ENCODE results near the gene ZNF93. TPM values are rescaled to one million over a fixed set of nuclear protein-coding genes. Genes with fewer than 3 reads are reported as not detected.
"Not testable (repeated sequence)": the region's sequence is repeated elsewhere in the genome, so short reads cannot be mapped to it uniquely, and the experiment has no call there.

The ZNF93 gene
- 4.1 and 4.4 TPM in 2 replicates for total RNA-seq

GRCh38 chr19:19900729-19901444 lies at the start of gene ZNF93:
Gene ZNF93, plus strand, starts transcription at chr19:19900946. Its CDS starts 143 bp downstream, at chr19:19901089.
- DNase-seq (ENCODE audit: low read depth in 2 of 2) = peak; percentile 95 to 97

- DNase-seq (ENCODE audit: low read depth in 2 of 2) = not testable (repeated sequence)
Observed at GRCh38 chr19:19851740-19852139, 49.0 kb upstream of the ZNF93 start.

GRCh38 chr19:19858751-19859150 lies 42.0 kb upstream of the ZNF93 start:
- DNase-seq (ENCODE audit: low read depth in 2 of 2) = no peak

- DNase-seq (ENCODE audit: low read depth in 2 of 2) = no peak
Observed at GRCh38 chr19:19860756-19861390, 39.9 kb upstream of the ZNF93 start.

- peak; percentile 93 to 97 for DNase-seq (ENCODE audit: low read depth in 2 of 2)
Observed at GRCh38 chr19:19865750-19866610, 34.8 kb upstream of the ZNF93 start, which contains the start of gene ZNF253. Gene ZNF253, plus strand, starts transcription at chr19:19865882. Its CDS starts 115 bp downstream, at chr19:19865997.

GRCh38 chr19:19866611-19867248 lies 34.0 kb upstream of the ZNF93 start:
- DNase-seq (ENCODE audit: low read depth in 2 of 2) = peak in 1 of 2 donors; percentile 33

- DNase-seq (ENCODE audit: low read depth in 2 of 2) = not testable (repeated sequence)
Observed at GRCh38 chr19:19870086-19870485, 30.7 kb upstream of the ZNF93 start.

GRCh38 chr19:19871932-19872331 lies 28.8 kb upstream of the ZNF93 start:
- no peak for DNase-seq (ENCODE audit: low read depth in 2 of 2)

- DNase-seq (ENCODE audit: low read depth in 2 of 2) = no peak
Observed at GRCh38 chr19:19873381-19873780, 27.4 kb upstream of the ZNF93 start.

GRCh38 chr19:19877724-19878123 lies 23.0 kb upstream of the ZNF93 start:
- DNase-seq (ENCODE audit: low read depth in 2 of 2) = no peak

GRCh38 chr19:19884583-19884982 lies 16.2 kb upstream of the ZNF93 start:
- DNase-seq (ENCODE audit: low read depth in 2 of 2) = no peak

GRCh38 chr19:19892055-19892941 lies 8.4 kb upstream of the ZNF93 start:
- not testable (repeated sequence) for DNase-seq (ENCODE audit: low read depth in 2 of 2)

- peak in 1 of 2 donors; percentile 48 for DNase-seq (ENCODE audit: low read depth in 2 of 2)
Observed at GRCh38 chr19:19900139-19900728, 512 bp upstream of the ZNF93 start.

GRCh38 chr19:19907551-19907950 lies 6.8 kb downstream of the ZNF93 start:
- DNase-seq (ENCODE audit: low read depth in 2 of 2) = not testable (repeated sequence)

GRCh38 chr19:19909654-19910053 lies 8.9 kb downstream of the ZNF93 start:
- no peak for DNase-seq (ENCODE audit: low read depth in 2 of 2)

GRCh38 chr19:19911150-19911549 lies 10.4 kb downstream of the ZNF93 start:
- no peak for DNase-seq (ENCODE audit: low read depth in 2 of 2)

GRCh38 chr19:19914596-19914995 lies 13.8 kb downstream of the ZNF93 start:
- DNase-seq (ENCODE audit: low read depth in 2 of 2) = no peak

- DNase-seq (ENCODE audit: low read depth in 2 of 2) = not testable (repeated sequence)
Observed at GRCh38 chr19:19930417-19930816, 29.7 kb downstream of the ZNF93 start.

- DNase-seq (ENCODE audit: low read depth in 2 of 2) = not testable (repeated sequence)
Observed at GRCh38 chr19:19933432-19934314, 32.9 kb downstream of the ZNF93 start.

Data from dermis microvascular lymphatic vessel endothelial cell (primary cell).